ENCODE measurements around the gene ALDOC.

GRCh38 chr17:28616281-28616680 lies 39.6 kb upstream of the ALDOC start:
- no peak for TF ChIP-seq POLR2A (IDR thresholded peaks at IDR 0.05; ENCODE audit: low read depth, low read length)
- no peak for TF ChIP-seq POLR2AphosphoS5 (IDR thresholded peaks at IDR 0.05; ENCODE audit: low read depth, low read length)
- TF ChIP-seq TAF1 (IDR thresholded peaks at IDR 0.05; ENCODE audit: low read depth, low read length) = no peak
- no peak for TF ChIP-seq SPI1 (IDR thresholded peaks at IDR 0.05; ENCODE audit: low read depth, low read length)
- no peak for TF ChIP-seq POU2F2 (IDR thresholded peaks at IDR 0.05; ENCODE audit: low read depth, low read length)
- TF ChIP-seq PAX5 (IDR thresholded peaks at IDR 0.05; ENCODE audit: insufficient read depth, low read length, severe bottlenecking) = no peak
